CD14-positive monocyte (primary cell): ENCODE measurements around the gene TCP1. TPM values are rescaled to one million over a fixed set of nuclear protein-coding genes. Genes with fewer than 3 reads are reported as not detected.

Experiments
- DNase-seq, 3 donors: peaks; one replicate each; pipeline ENCODE4 v3.0.0-alpha.2; 2011 to 2022
- H2AFZ ChIP-seq: 2 replicates; pipeline ENCODE4 v1.6.0; 2012; ENCODE audit warnings: mild to moderate bottlenecking, low read depth, low read length, inconsistent platforms; ENCODE audit not compliant: insufficient read depth, poor library complexity, severe bottlenecking
- H3K27ac ChIP-seq, 2 donors: 1 replicate in 1 of 2; 2 replicates in 1 of 2; pipeline ENCODE4 v1.5.1; 2012 to 2013; ENCODE audit warnings: low read length in 2 of 2, control low read depth in 1 of 2, inconsistent platforms in 1 of 2, low read depth in 1 of 2, mild to moderate bottlenecking in 1 of 2
- H3K27me3 ChIP-seq, 2 donors: one replicate each; pipeline versions ENCODE4 v1.6.0 to v1.6.1; 2011 to 2013; ENCODE audit warnings: low read length in 2 of 2; ENCODE audit not compliant: control insufficient read depth in 2 of 2, insufficient read depth in 2 of 2
- H3K36me3 ChIP-seq, 2 donors: replicated peaks in 1 of 2; 1 replicate in 1 of 2; 2 replicates in 1 of 2; pipeline versions ENCODE4 v1.5.1 to v1.6.1; 2012 to 2013; ENCODE audit warnings: low read length in 2 of 2, control low read depth in 1 of 2, inconsistent platforms in 1 of 2, mild to moderate bottlenecking in 1 of 2; ENCODE audit not compliant: insufficient read depth in 2 of 2, control insufficient read depth in 1 of 2
- H3K4me1 ChIP-seq, 2 donors: 1 replicate in 1 of 2; 2 replicates in 1 of 2; pipeline versions ENCODE4 v1.5.1 to v1.6.1; 2012 to 2013; ENCODE audit warnings: low read length in 2 of 2, control low read depth in 1 of 2, inconsistent platforms in 1 of 2, mild to moderate bottlenecking in 1 of 2, moderate library complexity in 1 of 2; ENCODE audit not compliant: insufficient read depth in 2 of 2, control insufficient read depth in 1 of 2
- H3K4me2 ChIP-seq: replicated peaks from 2 replicates; pipeline ENCODE3; 2012; ENCODE audit warnings: low read length, moderate library complexity, mild to moderate bottlenecking; ENCODE audit not compliant: poor library complexity, severe bottlenecking; ENCODE audit errors: extremely low read depth
- H3K4me3 ChIP-seq, 3 experiments: fragments of 200-600 bp in 1 of 3; sonication (generic) in 1 of 3; replicated peaks in 1 of 3; 1 replicate in 2 of 3; 2 replicates in 1 of 3; pipeline ENCODE4 v1.5.1; 2011 to 2013; ENCODE audit warnings: low read length in 3 of 3, mild to moderate bottlenecking in 3 of 3, control low read depth in 2 of 3, low read depth in 2 of 3, inconsistent platforms in 1 of 3, moderate library complexity in 1 of 3
- H3K79me2 ChIP-seq: 2 replicates; pipeline ENCODE4 v1.6.0; 2012; ENCODE audit warnings: mild to moderate bottlenecking, control low read depth, inconsistent platforms, low read length, moderate library complexity; ENCODE audit not compliant: insufficient read depth
- H3K9ac ChIP-seq: 2 replicates; pipeline ENCODE4 v1.6.0; 2017; ENCODE audit warnings: low read length, mild to moderate bottlenecking; ENCODE audit not compliant: insufficient read depth, poor library complexity, severe bottlenecking
- H3K9me3 ChIP-seq, 2 donors: replicated peaks in 1 of 2; 1 replicate in 1 of 2; 2 replicates in 1 of 2; pipeline versions ENCODE4 v1.5.1 to v1.6.1; 2012 to 2013; ENCODE audit warnings: low read length in 2 of 2, control low read depth in 1 of 2; ENCODE audit not compliant: control insufficient read depth in 1 of 2, insufficient read depth in 1 of 2
- H4K20me1 ChIP-seq: 2 replicates; pipeline ENCODE4 v1.6.0; 2012; ENCODE audit warnings: mild to moderate bottlenecking, low read length, control low read depth, moderate library complexity; ENCODE audit not compliant: insufficient read depth
- H3K27ac Mint-ChIP-seq, 7 donors: one replicate each; pipeline ENCODE4 v1.8.0; 2020; ENCODE audit warnings: mild to moderate bottlenecking in 7 of 7, mixed read lengths in 7 of 7, moderate library complexity in 6 of 7, inconsistent platforms in 2 of 7
- H3K27me3 Mint-ChIP-seq, 3 donors: one replicate each; pipeline ENCODE4 v1.8.0; 2021 to 2022; ENCODE audit warnings: low read depth in 3 of 3, mild to moderate bottlenecking in 3 of 3, mixed read lengths in 3 of 3, moderate library complexity in 3 of 3, inconsistent platforms in 1 of 3
- H3K36me3 Mint-ChIP-seq, 2 donors: one replicate each; pipeline ENCODE4 v1.8.0; 2020; ENCODE audit warnings: mixed read lengths in 2 of 2, inconsistent platforms in 1 of 2, mild to moderate bottlenecking in 1 of 2
- H3K4me1 Mint-ChIP-seq: one replicate; pipeline ENCODE4 v1.8.0; 2020; ENCODE audit warnings: mild to moderate bottlenecking, mixed read lengths
- H3K4me3 Mint-ChIP-seq, 2 donors: one replicate each; pipeline ENCODE4 v1.8.0; 2020; ENCODE audit warnings: mild to moderate bottlenecking in 2 of 2, mixed read lengths in 2 of 2, moderate library complexity in 1 of 2
- H3K9me3 Mint-ChIP-seq, 7 donors: one replicate each; pipeline ENCODE4 v1.8.0; 2020 to 2022; ENCODE audit warnings: mixed read lengths in 7 of 7, mild to moderate bottlenecking in 6 of 7, moderate library complexity in 6 of 7, inconsistent platforms in 2 of 7
- CTCF ChIP-seq: fragments of 200-600 bp; IDR thresholded peaks from one replicate; pipeline ENCODE4 v1.8.0; 2022; ENCODE audit warnings: antibody characterized with exemption, mild to moderate bottlenecking
- WGBS: methylation state at CpG from one replicate; pipeline ENCODE4 v1.1.5; 2013; ENCODE audit warnings: missing lambda C conversion rate; ENCODE audit not compliant: insufficient coverage; 5-methylcytosine and 5-hydroxymethylcytosine counted together
- intact Hi-C, 2 donors: fragments of 100-400 bp; cut with micrococcal nuclease; formaldehyde crosslinking; loops; one replicate each; pipeline versions ENCODE4 v1.15.0 to v1.15.1; 2023
- polyA plus RNA-seq, 3 donors: library from polyadenylated mRNA; depleted of rRNA in 1 of 3; unstranded in 2 of 3; stranded (reverse) in 1 of 3; fragments of 300-500 nt in 2 of 3; fragments of >200 nt in 1 of 3; fragmentation: Illumina TruSeq in 2 of 3; gene quantifications; 1 replicate in 2 of 3; 2 replicates in 1 of 3; pipeline ENCODE4 v1.2.3, GENCODE V29; 2012 to 2021

The TCP1 gene
- polyA plus RNA-seq, 3 donors = 44.5 to 79.5 (median 69.3) TPM

GRCh38 chr6:159761129-159761872 lies 28.1 kb downstream of the TCP1 start:
- peak in 1 of 3 donors; percentile 87 for DNase-seq
- peaks cover 26 to 41% of the 10 kb centered on the region in 2 donors for H3K36me3 Mint-ChIP-seq
- H3K27ac Mint-ChIP-seq = peak overlapping the region; percentile 93 to 98 (median 97)
- H3K27me3 Mint-ChIP-seq = no peaks in the 10 kb centered on the region
- WGBS = 7% methylated on average over 41 of the region's 45 CpGs
- TF ChIP-seq CTCF = no peak
- Histone ChIP-seq H3K9ac (peak overlapping the region; percentile 85), H3K4me1 (peaks cover 20 to 29% of the 10 kb centered on the region in 2 donors), H3K79me2 (peaks cover 6% of the 10 kb centered on the region), H2AFZ (peak overlapping the region; percentile 99), H3K27me3 (no peaks in the 10 kb centered on the region), H3K4me3 (peak overlapping the region; percentile 80 to 93 (median 90)), H4K20me1 (peaks cover 11% of the 10 kb centered on the region), H3K4me2 (peak overlapping the region; percentile 90), H3K9me3 (no peaks in the 10 kb centered on the region), H3K36me3 (peaks cover 23 to 40% of the 10 kb centered on the region in 2 donors), H3K27ac (peak overlapping the region; percentile 95 to 96)
- H3K4me1 Mint-ChIP-seq = peaks cover 26% of the 10 kb centered on the region
- intact Hi-C loops = loop anchor here (5.0 kb wide), 1 partner anchor 34 kb away; the partner anchor contains the start of gene WTAP (in 2 of the 2)
- peak overlapping the region; percentile 92 to 96 for H3K4me3 Mint-ChIP-seq
- H3K9me3 Mint-ChIP-seq = no peaks in the 10 kb centered on the region

GRCh38 chr6:159760602-159761057 lies 28.8 kb downstream of the TCP1 start:
- H3K9me3 Mint-ChIP-seq = no peaks in the 10 kb centered on the region
- Histone ChIP-seq H2AFZ (peak overlapping the region; percentile 99), H3K9me3 (no peaks in the 10 kb centered on the region), H4K20me1 (peaks cover 16% of the 10 kb centered on the region), H3K4me2 (peak overlapping the region; percentile 90), H3K4me3 (peak overlapping the region in 1 of 3 experiments; percentile 90), H3K79me2 (peaks cover 6% of the 10 kb centered on the region), H3K27ac (peak overlapping the region in 1 of 2 donors; percentile 95), H3K9ac (peak overlapping the region; percentile 85), H3K27me3 (no peaks in the 10 kb centered on the region), H3K36me3 (peaks cover 29 to 40% of the 10 kb centered on the region in 2 donors), H3K4me1 (peaks cover 20 to 29% of the 10 kb centered on the region in 2 donors)
- H3K36me3 Mint-ChIP-seq = peaks cover 31 to 44% of the 10 kb centered on the region in 2 donors
- H3K4me3 Mint-ChIP-seq = peak overlapping the region; percentile 92 to 96
- peak in 2 of 3 donors; percentile 11 to 29 for DNase-seq
- H3K4me1 Mint-ChIP-seq = peaks cover 26% of the 10 kb centered on the region
- intact Hi-C loops = loop anchor here (5.0 kb wide), 1 partner anchor 33 kb away; the partner anchor contains the start of gene WTAP (in 2 of the 2)
- H3K27ac Mint-ChIP-seq = peak overlapping the region; percentile 76 to 98 (median 97)
- 55% methylated on average over 3 of the region's 3 CpGs for WGBS
- no peaks in the 10 kb centered on the region for H3K27me3 Mint-ChIP-seq
- TF ChIP-seq CTCF = no peak
